HPDE6-E6E7 (cell line): ENCODE results near the gene PKHD1.
"Not testable (repeated sequence)": the region's sequence is repeated elsewhere in the genome, so short reads cannot be mapped to it uniquely, and the experiment has no call there.

Experiments
- DNase-seq: peaks from one replicate; pipeline ENCODE4 v3.0.0; 2011; ENCODE audit warnings: missing footprints; ENCODE audit errors: extremely low spot score

PKHD1 gene

GRCh38 chr6:51996296-51996947 is 91.0 kb downstream of the PKHD1 start:
- DNase-seq = no peak

- no peak for DNase-seq
Measured at GRCh38 chr6:51995214-51995755, 92.1 kb downstream of the PKHD1 start.

- DNase-seq = no peak
Measured at GRCh38 chr6:51992876-51993275, 94.5 kb downstream of the PKHD1 start.

GRCh38 chr6:51989789-51990188 is 97.6 kb downstream of the PKHD1 start:
- DNase-seq = no peak

GRCh38 chr6:51986864-51987263 is 100.5 kb downstream of the PKHD1 start:
- DNase-seq = no peak

GRCh38 chr6:51983564-51983963 is 103.8 kb downstream of the PKHD1 start:
- no peak for DNase-seq

GRCh38 chr6:51982695-51983094 is 104.7 kb downstream of the PKHD1 start:
- DNase-seq = not testable (repeated sequence)

- DNase-seq = no peak
Measured at GRCh38 chr6:51976374-51976773, 111.0 kb downstream of the PKHD1 start.

- DNase-seq = no peak
Measured at GRCh38 chr6:51972659-51973058, 114.8 kb downstream of the PKHD1 start.

GRCh38 chr6:51968265-51968664 is 119.1 kb downstream of the PKHD1 start:
- no peak for DNase-seq

- no peak for DNase-seq
Measured at GRCh38 chr6:51965222-51965801, 122.1 kb downstream of the PKHD1 start.

- no peak for DNase-seq
Measured at GRCh38 chr6:51963980-51964379, 123.4 kb downstream of the PKHD1 start.

- no peak for DNase-seq
Measured at GRCh38 chr6:51962354-51962753, 125.1 kb downstream of the PKHD1 start.

GRCh38 chr6:51960419-51960818 is 127.0 kb downstream of the PKHD1 start:
- DNase-seq = no peak

- peak; percentile 52 for DNase-seq
Measured at GRCh38 chr6:51959744-51960383, 127.5 kb downstream of the PKHD1 start.

GRCh38 chr6:51954681-51955080 is 132.7 kb downstream of the PKHD1 start:
- no peak for DNase-seq

GRCh38 chr6:51953246-51953645 is 134.2 kb downstream of the PKHD1 start:
- DNase-seq = no peak

- no peak for DNase-seq
Measured at GRCh38 chr6:51951924-51952323, 135.5 kb downstream of the PKHD1 start.

GRCh38 chr6:51949526-51949925 is 137.9 kb downstream of the PKHD1 start:
- no peak for DNase-seq

GRCh38 chr6:51939695-51940094 is 147.7 kb downstream of the PKHD1 start:
- DNase-seq = not testable (repeated sequence)

GRCh38 chr6:51936531-51937290 is 150.7 kb downstream of the PKHD1 start:
- DNase-seq = no peak

- peak; percentile 3 for DNase-seq
Measured at GRCh38 chr6:51934098-51934497, 153.3 kb downstream of the PKHD1 start.
